A375 (cell line): Measurements from ENCODE around the gene INMT. TPM values are rescaled to one million over a fixed set of nuclear protein-coding genes. Genes with fewer than 3 reads are reported as not detected.

Source experiments
- total RNA-seq: library from RNA; depleted of rRNA; stranded (reverse); fragments of >200 nt; shearing (Covaris generic); gene quantifications from 2 replicates; pipeline ENCODE4 v1.2.3, GENCODE V29; 2014; rRNA removed

INMT gene
- 0.11 and 0.42 TPM in 2 replicates for total RNA-seq

DNA sequence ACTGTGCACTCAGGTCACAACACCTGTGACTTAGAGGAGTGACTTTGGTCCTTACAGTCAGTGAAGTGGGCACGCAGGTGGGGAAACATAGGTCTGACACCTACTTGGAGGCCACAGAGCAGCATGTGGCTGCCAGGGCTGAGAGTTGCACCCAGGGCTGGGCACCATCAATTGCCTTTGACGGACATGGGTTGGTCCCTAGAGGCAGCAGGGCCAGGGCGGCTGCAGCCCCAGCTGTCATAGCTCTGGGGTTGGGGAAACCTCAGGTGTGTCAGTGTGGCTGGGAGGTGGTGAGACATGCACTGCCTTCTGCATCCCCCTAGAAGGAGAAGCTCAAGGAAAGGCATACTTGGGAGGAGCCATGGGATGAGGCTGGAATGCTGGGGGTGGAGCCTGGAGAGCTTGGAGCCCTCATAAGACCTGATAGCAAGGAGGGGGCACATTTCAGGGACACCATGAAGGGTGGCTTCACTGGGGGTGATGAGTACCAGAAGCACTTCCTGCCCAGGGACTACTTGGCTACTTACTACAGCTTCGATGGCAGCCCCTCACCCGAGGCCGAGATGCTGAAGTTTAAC, at the start of gene INMT:
TSS of gene INMT (plus strand) at position 440 of the 578 bp plus-strand sequence. CDS start at position 456, 16 bp downstream.

DNA sequence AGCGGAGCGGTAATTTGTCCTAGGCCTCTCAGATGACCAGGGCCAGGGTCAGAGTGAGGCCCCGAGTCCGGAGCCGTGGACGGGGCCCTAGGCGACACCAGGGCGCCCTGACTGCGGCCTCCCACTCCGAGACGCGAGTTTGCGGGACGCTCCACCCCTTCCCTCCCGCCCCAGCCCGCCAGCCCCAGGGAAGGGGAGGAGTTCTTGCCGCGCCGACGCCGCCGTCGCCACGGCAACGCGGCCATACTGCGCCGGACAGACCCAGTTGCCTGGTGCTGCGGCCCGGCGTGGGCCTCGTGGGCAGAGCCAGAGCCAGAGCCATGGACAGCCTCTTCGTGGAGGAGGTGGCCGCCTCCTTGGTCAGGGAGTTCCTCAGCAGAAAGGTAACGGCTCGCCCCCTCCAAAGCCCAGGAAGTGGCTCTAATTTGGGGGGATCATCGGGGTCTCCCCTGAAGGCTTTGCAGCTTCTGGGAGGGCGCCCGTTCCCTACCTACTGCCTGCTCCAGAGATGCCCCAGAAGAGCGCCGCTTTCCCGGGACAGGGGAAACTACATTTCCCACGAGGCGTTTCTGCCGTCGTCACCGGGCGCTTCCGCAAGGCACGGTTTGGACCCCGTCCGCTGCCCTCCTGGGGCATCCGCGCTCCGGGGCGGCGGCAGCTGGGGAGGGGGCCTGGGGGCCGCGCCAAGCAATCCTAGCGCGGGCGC, 19.4 kb downstream of the INMT start, which contains the start of gene MINDY4:
TSS of gene MINDY4 (plus strand) at position 244 of the 706 bp plus-strand sequence. CDS start at position 321, 77 bp downstream.

Other genes with a start within 250 kb of the INMT start
- 82.4 and 86.3 TPM in 2 replicates for gene GGCT, start 247.3 kb upstream of the INMT start, total RNA-seq
- 238 and 330 TPM in 2 replicates for gene GARS1, start 157.3 kb upstream of the INMT start, total RNA-seq
- gene CRHR2, start 69.7 kb upstream of the INMT start, total RNA-seq, result not detected in 2 replicates
- gene MINDY4, start 19.3 kb downstream of the INMT start, total RNA-seq, result 12.3 and 14.1 TPM in 2 replicates
- 1.2 TPM in 2 replicates for gene AQP1, start 159.7 kb downstream of the INMT start, total RNA-seq
- gene GHRHR, start 211.8 kb downstream of the INMT start, total RNA-seq, result not detected in 2 replicates